Measurements from ENCODE around the gene SMYD3.

Gene SMYD3

DNA sequence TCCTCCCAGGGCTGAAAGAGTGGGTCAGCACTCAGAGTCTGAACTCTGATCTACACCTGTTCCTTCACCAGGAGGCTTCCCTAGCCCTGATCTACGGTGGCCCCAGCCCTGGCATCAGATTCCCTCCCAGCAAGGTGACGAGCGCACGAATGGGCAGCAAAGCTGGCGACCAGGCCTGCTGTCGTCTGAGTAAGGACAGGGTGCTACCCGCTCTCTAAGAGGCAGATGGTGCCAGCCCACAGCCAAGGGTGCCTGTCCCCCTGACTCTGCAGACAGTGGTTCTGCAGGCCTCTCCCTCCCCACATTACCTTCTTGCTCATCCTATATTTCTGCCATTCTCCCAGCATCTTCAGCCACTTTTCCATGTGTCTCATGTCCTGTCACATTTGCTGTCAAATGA lies 10.3 kb upstream of the SMYD3 start:
- peaks cover 1 to 53% (median 32%) of the 10 kb centered on the region in 5 experiments for H3K9me3 ChIP-seq (ENCODE audit: control extremely low read depth in 1 of 5, control insufficient read depth in 4 of 5, insufficient read depth in 2 of 5, low read depth in 1 of 5, low read length in 4 of 5)
- CTCF ChIA-PET: no interaction called here
- no peaks in the 10 kb centered on the region for H3K4me1 ChIP-seq (ENCODE audit: control extremely low read depth in 1 of 4, control insufficient read depth in 4 of 4, insufficient read depth in 4 of 4, low read length in 3 of 4)
- H3K36me3 ChIP-seq (ENCODE audit: control insufficient read depth in 4 of 4, insufficient read depth in 4 of 4, low read length in 3 of 4): no peaks in the 10 kb centered on the region
- no peak overlapping the region for H3K27ac ChIP-seq (ENCODE audit: insufficient read depth in 1 of 2, low read depth in 1 of 2, low read length in 2 of 2, poor library complexity in 1 of 2, severe bottlenecking in 2 of 2)
- 86% methylated on average over 7 of the region's 7 CpGs for WGBS (ENCODE audit: insufficient coverage)
- no peaks in the 10 kb centered on the region for H3K27me3 ChIP-seq (replicated peaks in 2 of 5; ENCODE audit: control insufficient read depth in 4 of 5, insufficient read depth in 5 of 5, low read length in 4 of 5)
- DNase-seq: no peak
- no peak overlapping the region for H3K4me3 ChIP-seq (ENCODE audit: control insufficient read depth in 1 of 7, extremely low read depth in 1 of 7, insufficient read depth in 4 of 7, low read depth in 2 of 7, low read length in 6 of 7)
- POLR2A ChIA-PET: interaction anchor here (0.6 kb wide), 1 partner anchor 1122 kb away, joined by 3 read pairs; no protein-coding TSS in a partner anchor

DNA sequence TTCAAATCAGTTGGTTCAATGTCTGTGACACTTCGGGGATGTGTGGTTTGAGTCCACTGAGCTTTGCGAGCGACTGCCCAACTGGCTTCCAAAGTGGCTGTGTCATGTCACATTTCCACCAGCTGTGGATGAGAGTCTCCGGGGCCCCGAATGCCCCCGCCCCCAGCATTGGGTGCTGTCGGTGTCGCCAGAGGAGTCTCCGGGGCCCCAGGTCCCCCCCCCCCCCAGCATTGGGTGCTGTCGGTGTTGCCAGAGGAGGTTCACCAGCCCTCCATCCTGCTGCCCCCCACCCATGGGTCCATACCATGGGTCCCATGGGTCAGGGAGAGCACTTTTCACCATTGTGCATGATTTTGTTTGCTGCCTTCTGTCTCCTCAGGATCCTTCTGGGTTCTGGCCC lies 9.0 kb upstream of the SMYD3 start:
- H3K4me1 ChIP-seq (ENCODE audit: control extremely low read depth in 1 of 4, control insufficient read depth in 4 of 4, insufficient read depth in 4 of 4, low read length in 3 of 4): no peaks in the 10 kb centered on the region
- no peak overlapping the region for H3K4me3 ChIP-seq (ENCODE audit: control insufficient read depth in 1 of 7, extremely low read depth in 1 of 7, insufficient read depth in 4 of 7, low read depth in 2 of 7, low read length in 6 of 7)
- no peak overlapping the region for H3K27ac ChIP-seq (ENCODE audit: insufficient read depth in 1 of 2, low read depth in 1 of 2, low read length in 2 of 2, poor library complexity in 1 of 2, severe bottlenecking in 2 of 2)
- peaks cover 1 to 54% (median 32%) of the 10 kb centered on the region in 5 experiments for H3K9me3 ChIP-seq (ENCODE audit: control extremely low read depth in 1 of 5, control insufficient read depth in 4 of 5, insufficient read depth in 2 of 5, low read depth in 1 of 5, low read length in 4 of 5)
- no peaks in the 10 kb centered on the region for H3K36me3 ChIP-seq (ENCODE audit: control insufficient read depth in 4 of 4, insufficient read depth in 4 of 4, low read length in 3 of 4)
- POLR2A ChIA-PET: no interaction called here
- no peak for DNase-seq
- no peaks in the 10 kb centered on the region for H3K27me3 ChIP-seq (replicated peaks in 2 of 5; ENCODE audit: control insufficient read depth in 4 of 5, insufficient read depth in 5 of 5, low read length in 4 of 5)
- WGBS (ENCODE audit: insufficient coverage): 97% methylated on average over 5 of the region's 10 CpGs
- CTCF ChIA-PET: interaction anchor here (1.1 to 1.4 kb wide), 2 partner anchors 19 to 34 kb away, joined by 4 read pairs; no protein-coding TSS in a partner anchor

DNA sequence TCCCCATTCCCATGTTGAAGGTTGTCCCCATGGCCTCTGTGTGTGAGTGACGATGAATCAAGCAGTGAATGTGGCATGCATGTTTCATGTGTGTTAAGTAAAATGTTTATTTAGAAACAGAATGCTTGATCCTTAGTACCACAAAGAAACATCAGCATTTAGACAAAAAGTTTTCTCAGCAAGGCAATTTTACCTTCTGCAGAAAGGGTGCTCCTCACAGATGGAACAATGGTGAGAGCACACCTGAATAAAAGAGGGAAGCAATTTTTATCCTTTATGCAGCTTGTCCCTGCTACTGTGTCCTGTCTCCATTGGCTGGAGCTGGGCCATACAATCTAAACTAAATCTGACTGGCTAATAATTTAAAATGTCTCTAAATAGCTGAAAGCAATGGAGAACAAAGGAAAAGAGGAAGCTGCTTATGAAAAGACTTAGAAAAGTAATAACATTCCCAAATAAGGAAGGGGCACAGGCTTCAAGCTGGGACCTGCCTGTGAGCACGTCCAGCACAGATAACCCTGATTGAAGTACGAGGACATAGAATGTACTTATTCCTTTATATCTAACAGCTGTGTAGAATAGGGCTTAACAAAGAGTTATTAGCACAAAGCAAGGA lies 8.4 kb upstream of the SMYD3 start:
- CTCF ChIA-PET: interaction anchor here (1.1 to 1.4 kb wide), 2 partner anchors 19 to 34 kb away, joined by 4 read pairs; no protein-coding TSS in a partner anchor
- no peaks in the 10 kb centered on the region for H3K36me3 ChIP-seq (ENCODE audit: control insufficient read depth in 4 of 4, insufficient read depth in 4 of 4, low read length in 3 of 4)
- H3K27ac ChIP-seq (ENCODE audit: insufficient read depth in 1 of 2, low read depth in 1 of 2, low read length in 2 of 2, poor library complexity in 1 of 2, severe bottlenecking in 2 of 2): no peak overlapping the region
- peaks cover 1 to 54% (median 32%) of the 10 kb centered on the region in 5 experiments for H3K9me3 ChIP-seq (ENCODE audit: control extremely low read depth in 1 of 5, control insufficient read depth in 4 of 5, insufficient read depth in 2 of 5, low read depth in 1 of 5, low read length in 4 of 5)
- H3K27me3 ChIP-seq (replicated peaks in 2 of 5; ENCODE audit: control insufficient read depth in 4 of 5, insufficient read depth in 5 of 5, low read length in 4 of 5): no peaks in the 10 kb centered on the region
- DNase-seq: no peak
- WGBS (ENCODE audit: insufficient coverage): no CpG with 5 or more reads among the region's 3 CpGs
- no peaks in the 10 kb centered on the region for H3K4me1 ChIP-seq (ENCODE audit: control extremely low read depth in 1 of 4, control insufficient read depth in 4 of 4, insufficient read depth in 4 of 4, low read length in 3 of 4)
- H3K4me3 ChIP-seq (ENCODE audit: control insufficient read depth in 1 of 7, extremely low read depth in 1 of 7, insufficient read depth in 4 of 7, low read depth in 2 of 7, low read length in 6 of 7): no peak overlapping the region
- POLR2A ChIA-PET: no interaction called here

DNA sequence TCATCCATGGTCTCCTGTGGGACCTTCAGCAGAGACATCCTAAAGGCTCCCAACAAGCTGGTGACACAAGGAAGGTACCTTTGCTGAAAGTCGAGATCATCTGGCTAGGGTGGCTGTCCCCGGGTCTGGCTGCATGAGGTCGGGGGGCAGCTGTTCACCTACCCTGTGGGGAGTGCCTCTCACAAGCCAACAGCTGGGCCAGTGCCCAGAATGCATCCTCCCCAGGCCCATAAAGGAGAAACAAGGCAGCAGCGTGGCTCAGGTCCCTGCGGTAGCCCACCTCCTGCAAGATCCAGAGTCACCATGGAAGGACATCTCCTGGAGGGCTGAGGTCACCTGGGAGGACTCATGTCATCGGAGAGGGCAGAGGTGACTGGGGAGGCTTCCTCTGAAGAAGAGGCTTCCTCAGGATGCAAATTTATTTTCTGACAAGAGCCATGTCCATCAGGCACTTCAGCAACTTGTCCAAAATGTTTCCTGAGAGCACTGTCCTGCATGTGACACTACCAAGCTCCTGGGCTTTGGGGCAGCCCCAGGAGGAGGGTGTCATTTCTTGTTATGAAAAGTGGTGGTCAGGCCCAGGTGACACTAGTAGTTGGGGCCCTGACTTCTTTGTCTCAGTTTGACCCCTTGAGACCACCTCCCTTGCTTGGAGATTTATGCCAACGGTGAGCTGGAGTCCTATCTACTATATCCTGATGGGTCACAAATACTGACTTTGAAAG lies 6.7 kb upstream of the SMYD3 start:
- CTCF ChIA-PET: interaction anchor here (1.1 to 1.2 kb wide), 2 partner anchors 14 to 18 kb away, joined by 3 read pairs; no protein-coding TSS in a partner anchor
- no peak overlapping the region for H3K27ac ChIP-seq (ENCODE audit: insufficient read depth in 1 of 2, low read depth in 1 of 2, low read length in 2 of 2, poor library complexity in 1 of 2, severe bottlenecking in 2 of 2)
- no peaks in the 10 kb centered on the region for H3K27me3 ChIP-seq (replicated peaks in 2 of 5; ENCODE audit: control insufficient read depth in 4 of 5, insufficient read depth in 5 of 5, low read length in 4 of 5)
- POLR2A ChIA-PET: no interaction called here
- H3K9me3 ChIP-seq (ENCODE audit: control extremely low read depth in 1 of 5, control insufficient read depth in 4 of 5, insufficient read depth in 2 of 5, low read depth in 1 of 5, low read length in 4 of 5): peaks cover 1 to 54% (median 29%) of the 10 kb centered on the region in 5 experiments
- WGBS (ENCODE audit: insufficient coverage): 89% methylated on average over 6 of the region's 7 CpGs
- H3K4me3 ChIP-seq (ENCODE audit: control insufficient read depth in 1 of 7, extremely low read depth in 1 of 7, insufficient read depth in 4 of 7, low read depth in 2 of 7, low read length in 6 of 7): no peak overlapping the region
- H3K4me1 ChIP-seq (ENCODE audit: control extremely low read depth in 1 of 4, control insufficient read depth in 4 of 4, insufficient read depth in 4 of 4, low read length in 3 of 4): no peaks in the 10 kb centered on the region
- no peak for DNase-seq
- no peaks in the 10 kb centered on the region for H3K36me3 ChIP-seq (ENCODE audit: control insufficient read depth in 4 of 4, insufficient read depth in 4 of 4, low read length in 3 of 4)

DNA sequence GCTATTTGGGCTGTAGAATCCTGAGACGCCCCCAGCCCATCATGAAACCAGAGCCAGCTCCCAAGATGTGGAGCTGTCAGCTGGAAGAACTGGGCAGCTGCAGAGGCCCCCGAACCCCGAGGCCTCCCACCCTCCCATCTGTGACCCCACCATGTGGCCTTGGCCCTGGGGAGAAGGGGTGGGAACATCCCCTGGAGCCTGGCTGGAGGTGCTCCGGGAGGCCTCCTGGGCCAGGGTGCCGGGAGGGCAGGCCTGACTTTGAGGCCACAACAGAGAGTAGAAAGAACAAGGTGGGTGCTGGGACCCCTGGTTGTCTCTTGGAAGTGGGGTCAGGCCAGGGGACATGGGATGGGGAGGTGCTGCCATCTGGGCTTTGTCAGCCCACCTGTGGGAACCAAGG lies 6.0 kb upstream of the SMYD3 start:
- Histone ChIP-seq H3K9me3 (ENCODE audit: control extremely low read depth in 1 of 5, control insufficient read depth in 4 of 5, insufficient read depth in 2 of 5, low read depth in 1 of 5, low read length in 4 of 5) (peaks cover 1 to 54% (median 23%) of the 10 kb centered on the region in 5 experiments), H3K4me1 (ENCODE audit: control extremely low read depth in 1 of 4, control insufficient read depth in 4 of 4, insufficient read depth in 4 of 4, low read length in 3 of 4) (no peaks in the 10 kb centered on the region), H3K4me3 (ENCODE audit: control insufficient read depth in 1 of 7, extremely low read depth in 1 of 7, insufficient read depth in 4 of 7, low read depth in 2 of 7, low read length in 6 of 7) (no peak overlapping the region), H3K36me3 (ENCODE audit: control insufficient read depth in 4 of 4, insufficient read depth in 4 of 4, low read length in 3 of 4) (no peaks in the 10 kb centered on the region), H3K27me3 (replicated peaks in 2 of 5; ENCODE audit: control insufficient read depth in 4 of 5, insufficient read depth in 5 of 5, low read length in 4 of 5) (no peaks in the 10 kb centered on the region), H3K27ac (ENCODE audit: insufficient read depth in 1 of 2, low read depth in 1 of 2, low read length in 2 of 2, poor library complexity in 1 of 2, severe bottlenecking in 2 of 2) (no peak overlapping the region)
- WGBS (ENCODE audit: insufficient coverage): 100% methylated on average over 2 of the region's 5 CpGs
- CTCF ChIA-PET: interaction anchor here (1.1 kb wide), 1 partner anchor 18 kb away, joined by 3 read pairs; no protein-coding TSS in a partner anchor
- DNase-seq: no peak
- POLR2A ChIA-PET: no interaction called here

DNA sequence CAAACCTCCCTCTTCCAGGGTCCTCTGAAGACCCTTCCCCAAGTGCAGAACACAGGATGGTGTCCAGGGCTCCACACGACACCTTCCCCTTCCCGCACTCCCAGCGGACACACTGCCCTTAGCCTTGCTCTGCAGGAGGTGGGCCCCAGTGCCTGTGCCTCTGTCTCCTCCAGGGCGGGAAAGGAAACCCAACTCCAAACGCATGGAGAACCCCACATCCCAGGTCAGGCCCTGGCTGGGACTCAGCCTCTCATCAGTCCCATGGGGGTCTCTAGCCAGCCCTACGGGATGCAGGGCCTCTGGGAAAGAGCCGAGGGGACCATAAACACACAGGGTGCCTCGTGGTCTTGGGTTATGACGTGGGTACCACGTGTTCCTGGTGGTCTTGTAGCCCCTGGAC lies 5.6 kb upstream of the SMYD3 start:
- Histone ChIP-seq H3K4me1 (ENCODE audit: control extremely low read depth in 1 of 4, control insufficient read depth in 4 of 4, insufficient read depth in 4 of 4, low read length in 3 of 4) (peaks cover 0 to 2% (median under 1%) of the 10 kb centered on the region in 4 experiments), H3K27ac (ENCODE audit: insufficient read depth in 1 of 2, low read depth in 1 of 2, low read length in 2 of 2, poor library complexity in 1 of 2, severe bottlenecking in 2 of 2) (no peak overlapping the region), H3K4me3 (ENCODE audit: control insufficient read depth in 1 of 7, extremely low read depth in 1 of 7, insufficient read depth in 4 of 7, low read depth in 2 of 7, low read length in 6 of 7) (no peak overlapping the region), H3K27me3 (replicated peaks in 2 of 5; ENCODE audit: control insufficient read depth in 4 of 5, insufficient read depth in 5 of 5, low read length in 4 of 5) (no peaks in the 10 kb centered on the region), H3K36me3 (ENCODE audit: control insufficient read depth in 4 of 4, insufficient read depth in 4 of 4, low read length in 3 of 4) (no peaks in the 10 kb centered on the region), H3K9me3 (ENCODE audit: control extremely low read depth in 1 of 5, control insufficient read depth in 4 of 5, insufficient read depth in 2 of 5, low read depth in 1 of 5, low read length in 4 of 5) (peaks cover 1 to 50% (median 22%) of the 10 kb centered on the region in 5 experiments)
- POLR2A ChIA-PET: no interaction called here
- DNase-seq: no peak
- WGBS (ENCODE audit: insufficient coverage): 92% methylated on average over 10 of the region's 10 CpGs
- CTCF ChIA-PET: no interaction called here

DNA sequence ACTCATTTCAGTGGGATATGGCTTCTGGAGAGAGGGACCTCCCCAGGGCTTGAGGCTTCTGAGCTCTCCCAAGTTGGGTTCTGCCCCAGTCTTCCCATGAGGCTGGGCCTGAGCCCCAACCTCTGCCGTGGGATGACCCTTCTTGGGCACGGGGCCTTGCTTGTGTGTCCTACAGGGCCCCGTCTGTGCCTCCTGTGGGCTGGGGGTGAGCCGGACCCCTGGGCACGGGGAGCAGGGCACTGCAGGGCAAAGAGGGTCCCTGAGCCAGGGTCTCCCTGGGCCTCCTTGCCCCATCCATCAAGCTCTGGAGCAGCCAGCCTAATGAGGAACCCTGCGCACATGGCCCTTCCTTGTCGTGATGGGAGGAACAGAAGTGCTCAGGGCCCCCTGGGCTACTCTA lies 5.2 kb upstream of the SMYD3 start:
- ChIA-PET POLR2A (no interaction called here), CTCF (no interaction called here)
- peaks cover 0 to 6% (median 4%) of the 10 kb centered on the region in 4 experiments for H3K4me1 ChIP-seq (ENCODE audit: control extremely low read depth in 1 of 4, control insufficient read depth in 4 of 4, insufficient read depth in 4 of 4, low read length in 3 of 4)
- peaks cover 1 to 46% (median 22%) of the 10 kb centered on the region in 5 experiments for H3K9me3 ChIP-seq (ENCODE audit: control extremely low read depth in 1 of 5, control insufficient read depth in 4 of 5, insufficient read depth in 2 of 5, low read depth in 1 of 5, low read length in 4 of 5)
- no peak overlapping the region for H3K4me3 ChIP-seq (ENCODE audit: control insufficient read depth in 1 of 7, extremely low read depth in 1 of 7, insufficient read depth in 4 of 7, low read depth in 2 of 7, low read length in 6 of 7)
- no peaks in the 10 kb centered on the region for H3K36me3 ChIP-seq (ENCODE audit: control insufficient read depth in 4 of 4, insufficient read depth in 4 of 4, low read length in 3 of 4)
- no peaks in the 10 kb centered on the region for H3K27me3 ChIP-seq (replicated peaks in 2 of 5; ENCODE audit: control insufficient read depth in 4 of 5, insufficient read depth in 5 of 5, low read length in 4 of 5)
- 89% methylated on average over 7 of the region's 7 CpGs for WGBS (ENCODE audit: insufficient coverage)
- no peak overlapping the region for H3K27ac ChIP-seq (ENCODE audit: insufficient read depth in 1 of 2, low read depth in 1 of 2, low read length in 2 of 2, poor library complexity in 1 of 2, severe bottlenecking in 2 of 2)
- DNase-seq: no peak

Data from common myeloid progenitor, CD34-positive (primary cell).